Activated naive CD8-positive, alpha-beta T cell (primary cell): ENCODE results near the gene TNNT2.

Experiments
- H3K27ac Mint-ChIP-seq: one replicate; pipeline ENCODE4 v1.8.0; 2021; ENCODE audit warnings: mixed read lengths
- H3K27me3 Mint-ChIP-seq: one replicate; pipeline ENCODE4 v1.8.0; 2021; ENCODE audit warnings: mixed read lengths
- H3K36me3 Mint-ChIP-seq: one replicate; pipeline ENCODE4 v1.8.0; 2021; ENCODE audit warnings: mixed read lengths
- H3K4me1 Mint-ChIP-seq: one replicate; pipeline ENCODE4 v1.8.0; 2021; ENCODE audit warnings: low read depth, mixed read lengths
- H3K4me3 Mint-ChIP-seq: one replicate; pipeline ENCODE4 v1.8.0; 2021; ENCODE audit warnings: mild to moderate bottlenecking, mixed read lengths
- H3K9me3 Mint-ChIP-seq: one replicate; pipeline ENCODE4 v1.8.0; 2021; ENCODE audit warnings: low read depth, mixed read lengths

The TNNT2 gene

GRCh38 chr1:201375169-201375568 is 2.3 kb downstream of the TNNT2 start:
- no peaks in the 10 kb centered on the region for H3K9me3 Mint-ChIP-seq
- no peaks in the 10 kb centered on the region for H3K36me3 Mint-ChIP-seq
- H3K4me3 Mint-ChIP-seq = no peak overlapping the region
- H3K27ac Mint-ChIP-seq = no peak overlapping the region
- H3K4me1 Mint-ChIP-seq = no peaks in the 10 kb centered on the region
- no peaks in the 10 kb centered on the region for H3K27me3 Mint-ChIP-seq

DNA sequence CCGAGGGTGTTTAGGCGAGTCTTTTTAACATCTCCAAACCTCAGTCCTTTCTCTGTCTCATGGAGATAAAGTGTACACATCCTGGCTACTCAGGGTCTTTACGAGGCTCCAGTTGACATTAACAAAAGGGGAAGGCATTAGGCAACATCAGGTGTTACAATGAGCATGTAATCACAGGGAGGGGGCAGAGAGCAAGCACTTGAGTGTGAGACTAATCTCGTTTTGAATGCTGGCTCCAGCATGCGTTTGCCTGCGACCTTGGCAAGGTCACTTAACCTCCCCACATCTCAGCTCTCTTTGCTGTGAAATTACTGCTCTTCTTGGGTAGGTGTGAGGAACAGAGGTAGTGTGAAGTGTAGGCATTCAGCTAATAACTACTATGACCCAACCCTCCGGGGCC is 3.1 kb downstream of the TNNT2 start:
- no peak overlapping the region for H3K4me3 Mint-ChIP-seq
- H3K36me3 Mint-ChIP-seq = no peaks in the 10 kb centered on the region
- no peaks in the 10 kb centered on the region for H3K27me3 Mint-ChIP-seq
- H3K27ac Mint-ChIP-seq = no peak overlapping the region
- H3K9me3 Mint-ChIP-seq = no peaks in the 10 kb centered on the region
- no peaks in the 10 kb centered on the region for H3K4me1 Mint-ChIP-seq

DNA sequence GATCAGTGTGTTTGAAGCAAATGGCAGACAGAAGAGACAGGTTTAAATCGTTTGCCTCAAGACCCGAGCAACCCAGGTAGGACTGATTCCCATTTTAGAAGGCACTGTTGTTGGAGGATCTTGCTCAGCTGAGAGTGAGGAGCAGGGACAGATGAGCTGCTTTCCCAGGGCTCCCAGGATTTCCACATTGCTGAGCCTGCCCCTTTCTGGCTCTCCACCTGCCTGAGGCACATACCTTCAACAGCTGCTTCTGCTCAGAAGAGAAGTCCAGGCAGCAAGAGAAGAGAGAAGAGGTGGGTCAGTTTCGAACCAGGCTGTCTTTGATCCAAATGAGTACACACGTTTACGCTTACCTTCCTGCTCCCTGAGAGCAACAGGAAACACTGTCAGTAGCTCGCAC is 5.7 kb downstream of the TNNT2 start:
- Mint-ChIP-seq H3K36me3 (no peaks in the 10 kb centered on the region), H3K9me3 (no peaks in the 10 kb centered on the region), H3K4me3 (no peak overlapping the region), H3K4me1 (no peaks in the 10 kb centered on the region), H3K27ac (no peak overlapping the region), H3K27me3 (no peaks in the 10 kb centered on the region)

- Mint-ChIP-seq H3K9me3 (no peaks in the 10 kb centered on the region), H3K4me1 (no peaks in the 10 kb centered on the region), H3K27ac (no peak overlapping the region), H3K36me3 (no peaks in the 10 kb centered on the region), H3K27me3 (no peaks in the 10 kb centered on the region), H3K4me3 (no peak overlapping the region)
These were observed 6.2 kb downstream of the TNNT2 start for GRCh38 chr1:201371276-201371675.

GRCh38 chr1:201370500-201370899 is 7.0 kb downstream of the TNNT2 start:
- Mint-ChIP-seq H3K4me3 (no peak overlapping the region), H3K27me3 (no peaks in the 10 kb centered on the region), H3K9me3 (no peaks in the 10 kb centered on the region), H3K4me1 (no peaks in the 10 kb centered on the region), H3K27ac (no peak overlapping the region), H3K36me3 (no peaks in the 10 kb centered on the region)

DNA sequence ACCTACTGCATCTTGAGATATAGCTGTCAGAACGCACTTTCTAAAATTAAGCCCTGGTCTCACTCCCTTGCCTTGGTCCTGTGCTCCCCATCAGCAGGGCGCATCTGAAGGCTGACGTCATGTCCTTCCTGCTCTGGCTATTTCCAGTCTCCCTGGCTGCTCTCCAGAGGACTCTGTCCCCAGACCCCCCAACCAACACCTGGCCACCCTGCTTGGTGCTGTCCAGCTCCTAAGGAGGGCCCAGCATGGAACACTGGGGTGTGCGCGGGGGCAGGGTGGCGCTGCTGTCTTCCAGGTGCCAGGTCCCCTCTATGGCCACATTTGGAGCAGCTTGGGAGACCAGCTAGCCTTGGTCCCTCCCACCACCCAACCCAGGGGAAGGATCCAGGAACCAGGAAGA is 8.3 kb downstream of the TNNT2 start:
- H3K4me3 Mint-ChIP-seq = no peak overlapping the region

DNA sequence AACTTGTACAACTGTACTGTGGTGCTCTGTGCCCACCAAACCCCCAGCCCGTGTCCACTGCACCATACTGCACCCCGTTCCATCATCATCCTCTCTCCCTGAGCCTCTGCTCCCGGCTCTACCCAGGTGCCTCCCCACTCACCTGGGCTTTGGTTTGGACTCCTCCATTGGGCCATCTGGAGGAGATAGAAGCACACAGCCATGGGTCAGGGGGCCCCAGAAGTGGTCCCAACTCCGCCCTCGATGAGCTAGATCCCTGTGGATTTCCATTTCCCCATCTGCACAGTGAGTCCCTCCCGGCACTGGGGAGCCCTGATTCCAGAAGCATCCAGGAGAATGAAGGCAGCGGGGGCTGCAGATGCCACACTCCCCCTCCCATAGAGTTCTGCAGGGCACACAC is 10.8 kb downstream of the TNNT2 start:
- Mint-ChIP-seq H3K4me3 (no peak overlapping the region), H3K27ac (no peak overlapping the region), H3K4me1 (no peaks in the 10 kb centered on the region), H3K36me3 (no peaks in the 10 kb centered on the region), H3K9me3 (no peaks in the 10 kb centered on the region), H3K27me3 (peaks cover 2% of the 10 kb centered on the region)

More for the DNA sequence above, 8.3 kb downstream of the TNNT2 start:
- H3K27me3 Mint-ChIP-seq = no peaks in the 10 kb centered on the region
- no peaks in the 10 kb centered on the region for H3K9me3 Mint-ChIP-seq
- no peaks in the 10 kb centered on the region for H3K4me1 Mint-ChIP-seq
- H3K27ac Mint-ChIP-seq = no peak overlapping the region
- no peaks in the 10 kb centered on the region for H3K36me3 Mint-ChIP-seq

GRCh38 chr1:201365251-201365650 is 12.2 kb downstream of the TNNT2 start:
- Mint-ChIP-seq H3K4me1 (no peaks in the 10 kb centered on the region), H3K27me3 (peaks cover 2% of the 10 kb centered on the region), H3K27ac (no peak overlapping the region), H3K9me3 (no peaks in the 10 kb centered on the region), H3K36me3 (no peaks in the 10 kb centered on the region), H3K4me3 (no peak overlapping the region)

DNA sequence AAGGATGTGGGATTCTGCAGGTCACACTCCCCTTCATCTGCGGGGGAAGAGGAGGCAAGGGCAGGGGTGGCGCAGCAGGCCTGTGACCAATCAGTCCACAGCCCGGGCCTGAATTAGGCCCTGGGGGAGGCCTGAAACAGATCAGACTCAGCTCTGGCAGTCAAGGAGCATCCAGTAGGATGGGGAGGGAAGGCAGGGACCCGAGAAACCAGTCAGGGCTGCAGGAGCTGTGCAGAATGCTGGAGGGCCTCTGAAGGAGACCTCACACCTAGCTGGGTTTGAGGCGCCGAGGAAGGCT is 12.7 kb downstream of the TNNT2 start:
- H3K36me3 Mint-ChIP-seq = no peaks in the 10 kb centered on the region

GRCh38 chr1:201363467-201363866 is 14.0 kb downstream of the TNNT2 start:
- no peaks in the 10 kb centered on the region for H3K9me3 Mint-ChIP-seq
- H3K36me3 Mint-ChIP-seq = no peaks in the 10 kb centered on the region
- H3K4me3 Mint-ChIP-seq = no peak overlapping the region
- H3K4me1 Mint-ChIP-seq = no peaks in the 10 kb centered on the region
- H3K27me3 Mint-ChIP-seq = peaks cover 2% of the 10 kb centered on the region
- H3K27ac Mint-ChIP-seq = no peak overlapping the region

More for the DNA sequence above, 12.7 kb downstream of the TNNT2 start:
- Mint-ChIP-seq H3K27ac (no peak overlapping the region), H3K4me1 (no peaks in the 10 kb centered on the region), H3K4me3 (no peak overlapping the region), H3K9me3 (no peaks in the 10 kb centered on the region), H3K27me3 (peaks cover 2% of the 10 kb centered on the region)

GRCh38 chr1:201362906-201363305 is 14.6 kb downstream of the TNNT2 start:
- Mint-ChIP-seq H3K4me3 (no peak overlapping the region), H3K9me3 (no peaks in the 10 kb centered on the region), H3K27ac (no peak overlapping the region), H3K27me3 (peaks cover 2% of the 10 kb centered on the region), H3K4me1 (no peaks in the 10 kb centered on the region), H3K36me3 (no peaks in the 10 kb centered on the region)

DNA sequence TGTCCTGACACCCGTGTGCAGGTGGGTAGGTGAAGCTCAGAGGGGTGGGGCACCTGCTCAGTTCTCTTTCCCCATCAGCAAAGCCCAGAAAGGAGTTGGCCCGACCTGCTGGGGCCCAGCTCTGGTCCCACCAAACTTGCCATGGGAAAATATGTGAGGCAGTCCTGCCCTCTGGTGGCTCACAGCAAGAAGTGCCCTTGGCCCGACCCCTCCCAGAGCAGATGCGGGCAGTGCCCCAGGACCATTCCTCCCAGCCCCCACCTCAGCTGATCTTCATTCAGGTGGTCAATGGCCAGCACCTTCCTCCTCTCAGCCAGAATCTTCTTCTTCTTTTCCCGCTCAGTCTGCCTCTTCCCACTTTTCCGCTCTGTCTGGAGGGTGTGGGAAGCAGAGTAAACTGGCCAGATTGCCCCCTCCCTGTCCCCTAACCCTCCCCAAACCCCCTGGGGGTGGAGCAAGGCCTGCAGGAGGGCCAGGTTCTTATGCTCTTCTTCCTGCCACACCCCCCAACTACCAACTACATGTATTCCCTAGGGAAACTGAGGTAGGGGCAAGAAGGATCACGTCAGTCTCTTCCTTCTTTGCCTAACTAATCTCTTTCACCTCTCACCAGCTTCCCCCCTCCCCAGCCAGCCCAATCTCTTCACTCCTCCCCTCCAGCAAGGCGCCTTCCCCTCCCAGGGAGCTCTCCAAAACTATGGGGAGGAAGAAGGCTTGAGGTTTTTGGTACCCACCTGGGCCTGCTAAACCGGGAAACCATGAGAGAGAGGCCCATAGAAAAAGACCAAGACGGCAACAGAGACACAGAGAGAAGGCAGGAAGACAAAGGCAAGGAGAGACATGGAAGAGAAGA is 15.6 kb downstream of the TNNT2 start:
- Mint-ChIP-seq H3K9me3 (no peaks in the 10 kb centered on the region), H3K36me3 (no peaks in the 10 kb centered on the region), H3K27me3 (peaks cover 2% of the 10 kb centered on the region), H3K27ac (no peak overlapping the region), H3K4me1 (no peaks in the 10 kb centered on the region), H3K4me3 (no peak overlapping the region)

GRCh38 chr1:201360901-201361651 is 16.4 kb downstream of the TNNT2 start:
- Mint-ChIP-seq H3K27me3 (peaks cover 2% of the 10 kb centered on the region), H3K4me3 (no peak overlapping the region), H3K27ac (no peak overlapping the region), H3K4me1 (no peaks in the 10 kb centered on the region), H3K9me3 (no peaks in the 10 kb centered on the region), H3K36me3 (no peaks in the 10 kb centered on the region)

GRCh38 chr1:201360486-201360885 is 17.0 kb downstream of the TNNT2 start:
- Mint-ChIP-seq H3K9me3 (no peaks in the 10 kb centered on the region), H3K27ac (no peak overlapping the region), H3K27me3 (peaks cover 2% of the 10 kb centered on the region), H3K4me3 (no peak overlapping the region), H3K4me1 (no peaks in the 10 kb centered on the region), H3K36me3 (no peaks in the 10 kb centered on the region)

GRCh38 chr1:201359873-201360210 is 17.6 kb downstream of the TNNT2 start:
- Mint-ChIP-seq H3K27me3 (peaks cover 2% of the 10 kb centered on the region), H3K36me3 (no peaks in the 10 kb centered on the region), H3K4me3 (no peak overlapping the region), H3K4me1 (no peaks in the 10 kb centered on the region), H3K27ac (no peak overlapping the region), H3K9me3 (no peaks in the 10 kb centered on the region)
